Fibroblast of skin of right biceps (primary cell): ENCODE data around the gene ABHD10.

Source experiments
- DNase-seq: peaks from one replicate; pipeline ENCODE4 v3.0.0-alpha.2; 2013

Gene ABHD10

GRCh38 chr3:112002096-112002971 is 23.5 kb downstream of the ABHD10 start:
- peak; percentile 68 for DNase-seq

DNA sequence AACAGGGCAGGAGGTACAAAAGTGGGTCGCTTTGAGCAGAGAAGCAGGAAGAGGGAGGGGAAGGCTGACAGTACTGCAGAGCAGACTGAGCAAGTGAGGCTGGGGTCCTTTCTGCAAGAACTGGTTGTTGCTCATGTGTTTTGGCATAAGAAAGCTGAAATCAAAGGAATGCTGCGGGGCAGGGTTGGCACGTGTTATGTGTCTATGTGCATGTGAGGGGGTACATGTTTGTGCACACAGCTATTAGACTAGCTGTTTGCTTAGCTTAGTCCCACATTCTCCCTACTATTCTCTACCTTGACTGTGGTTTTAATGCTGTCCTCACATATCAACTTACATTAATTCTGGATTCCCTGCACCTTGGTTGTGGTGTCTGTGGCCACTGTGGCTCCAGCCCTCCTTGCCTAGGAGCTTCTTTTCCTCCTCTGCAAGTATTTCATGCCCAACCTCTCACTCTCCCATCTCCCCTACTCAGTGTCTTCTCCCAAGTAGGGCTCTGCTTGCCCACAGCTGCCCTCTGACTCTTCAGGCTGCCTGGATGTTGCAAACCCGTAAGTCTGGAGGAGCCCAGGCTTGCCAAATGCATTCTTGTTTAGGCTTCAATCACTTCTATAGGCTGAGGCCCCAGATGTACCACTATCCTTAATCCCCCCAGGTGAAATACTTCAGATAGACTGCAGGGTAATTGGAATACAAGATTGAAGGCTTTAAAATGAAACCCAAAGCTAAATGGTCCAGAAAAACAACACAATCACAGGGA is 24.7 kb downstream of the ABHD10 start:
- DNase-seq, result no peak

DNA sequence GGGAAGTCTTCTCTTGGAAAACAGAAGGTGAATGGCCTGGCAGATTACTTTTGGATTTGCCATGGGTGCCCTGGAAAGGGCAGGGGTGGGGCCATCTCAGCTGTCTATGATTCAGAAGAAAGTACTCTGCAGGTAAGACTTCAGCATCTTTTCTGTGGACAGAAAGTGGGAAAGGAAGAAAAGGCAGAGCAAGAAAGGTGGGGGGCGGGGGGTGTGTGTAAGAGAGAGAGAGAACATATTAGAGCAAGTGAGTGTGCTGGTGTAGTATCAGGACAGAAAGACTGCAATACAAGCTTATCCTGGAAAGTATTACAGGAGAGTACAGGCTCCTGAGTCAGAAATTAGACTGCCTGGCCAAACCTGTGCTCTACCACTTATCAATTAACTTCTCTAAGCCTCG is 25.4 kb downstream of the ABHD10 start:
- no peak for DNase-seq

DNA sequence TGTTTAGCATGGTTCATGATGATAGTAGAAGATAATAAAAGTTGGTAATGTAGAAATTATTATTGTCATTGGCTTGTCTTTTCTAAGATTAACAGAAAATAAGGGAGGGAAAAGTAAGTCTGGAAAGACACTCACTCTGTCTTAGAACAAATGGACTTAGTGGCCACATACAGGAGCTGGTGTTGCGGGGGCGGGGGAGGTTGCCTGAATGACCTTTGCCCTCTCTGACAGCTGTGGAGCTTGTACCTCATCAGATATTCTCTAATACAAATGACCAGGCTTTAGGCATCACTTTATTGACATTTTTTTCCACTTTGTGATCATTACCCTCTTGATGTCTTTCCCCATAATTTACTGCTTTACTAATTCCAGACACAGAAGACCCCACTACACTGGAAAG is 25.8 kb downstream of the ABHD10 start:
- DNase-seq, result no peak

GRCh38 chr3:112005091-112005672 is 26.4 kb downstream of the ABHD10 start:
- peak; percentile 63 for DNase-seq

DNA sequence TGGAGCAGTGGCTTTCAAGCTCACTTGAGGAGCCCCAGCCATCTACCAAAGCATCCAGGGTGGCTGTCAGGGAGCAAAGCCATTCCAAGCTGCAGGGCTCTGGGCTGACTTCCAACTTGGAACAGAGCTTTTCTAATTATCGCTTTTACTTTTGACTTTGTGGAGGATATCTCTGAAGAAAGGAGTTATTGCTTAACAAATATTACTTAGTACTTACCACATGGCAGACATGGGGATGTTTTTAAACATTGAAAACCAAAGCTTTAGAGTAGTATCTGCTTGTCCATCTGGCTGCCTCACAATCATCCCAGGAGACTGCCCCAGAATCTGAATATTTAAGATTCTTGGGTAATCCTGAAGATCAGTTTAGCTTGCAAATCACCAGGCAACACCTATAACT is 28.8 kb downstream of the ABHD10 start:
- peak; percentile 75 for DNase-seq

DNA sequence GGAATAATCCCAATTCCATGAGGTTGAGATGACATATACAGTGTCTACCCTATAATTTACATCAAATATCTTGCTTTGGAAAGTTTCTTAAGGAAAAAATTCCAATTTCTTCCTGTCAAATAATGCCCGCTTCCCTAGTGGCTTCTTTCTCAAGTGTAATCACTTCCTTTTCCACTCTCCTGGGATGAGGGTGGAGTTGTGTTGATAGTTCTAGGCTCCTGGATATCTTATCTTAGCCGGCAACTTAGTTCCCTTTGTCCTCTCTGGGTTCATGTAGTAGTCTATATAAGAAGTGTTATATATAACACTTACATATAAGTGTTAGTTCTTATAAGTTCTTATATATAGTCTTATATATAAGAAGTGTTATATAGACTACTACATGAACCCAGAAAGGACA is 30.8 kb downstream of the ABHD10 start:
- no peak for DNase-seq

GRCh38 chr3:112010636-112011035 is 31.8 kb downstream of the ABHD10 start:
- DNase-seq, result no peak

DNA sequence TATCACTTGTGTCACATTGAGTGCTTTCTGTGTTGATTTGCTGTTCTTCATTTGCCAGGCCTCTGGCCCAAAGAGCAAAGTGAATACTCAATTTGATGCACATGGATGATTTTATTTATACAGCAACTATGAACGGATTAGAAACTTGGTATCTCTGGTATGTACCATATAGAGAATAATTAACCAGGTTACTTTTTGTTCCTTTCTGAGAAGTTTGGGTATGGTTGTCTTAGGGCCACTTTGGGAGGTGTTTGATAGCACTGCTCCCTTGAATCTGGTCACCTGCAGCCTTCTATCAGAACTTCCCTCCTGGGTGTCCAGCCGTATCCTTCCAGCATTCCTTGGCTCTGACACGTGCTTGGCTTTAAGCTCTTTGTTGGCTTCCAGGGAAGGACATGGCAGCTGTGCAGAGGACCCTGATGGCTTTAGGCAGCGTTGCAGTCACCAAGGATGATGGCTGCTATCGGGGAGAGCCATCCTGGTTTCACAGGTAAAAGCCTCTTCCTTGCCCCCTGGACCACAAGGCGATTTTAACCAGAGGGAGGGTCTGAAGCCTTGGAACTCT is 32.6 kb downstream of the ABHD10 start:
- DNase-seq, result no peak

DNA sequence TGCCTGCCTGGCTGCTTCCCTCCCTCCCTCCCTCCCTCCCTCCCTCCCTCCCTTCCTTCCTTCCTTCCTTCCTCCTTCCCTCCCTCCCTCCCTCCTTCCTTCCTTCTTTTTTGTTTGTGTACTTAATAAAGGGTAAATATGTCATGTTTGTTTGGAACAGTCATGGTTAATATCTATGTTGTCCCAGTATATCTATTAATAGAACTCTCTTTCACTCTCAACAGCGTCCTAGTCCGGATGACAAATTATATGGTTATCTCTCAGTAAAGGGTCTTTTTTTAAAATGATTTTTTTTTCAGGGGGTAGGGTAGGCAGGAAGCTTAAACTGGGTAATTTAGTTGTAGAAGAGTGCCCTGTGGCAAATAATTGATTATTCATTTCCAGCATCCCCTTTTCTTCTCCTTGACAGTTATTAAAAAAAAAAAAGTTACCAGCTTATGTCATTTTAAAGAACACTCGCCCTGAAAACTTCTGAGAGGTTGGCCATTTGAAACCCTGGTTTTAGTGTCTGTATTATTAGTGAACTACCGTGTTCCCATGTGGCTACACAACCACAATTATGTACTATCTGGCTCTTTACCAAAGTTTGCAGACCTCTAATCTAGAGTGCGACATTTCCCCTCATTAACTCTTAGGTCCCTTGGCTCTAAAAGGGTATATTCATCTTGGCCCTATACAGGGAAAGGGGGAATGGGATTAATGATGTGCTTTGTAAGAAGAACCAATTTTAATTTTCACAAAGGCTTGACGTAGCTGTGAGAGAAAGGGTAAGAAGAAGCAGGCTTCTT is 33.6 kb downstream of the ABHD10 start:
- peak; percentile 30 for DNase-seq

DNA sequence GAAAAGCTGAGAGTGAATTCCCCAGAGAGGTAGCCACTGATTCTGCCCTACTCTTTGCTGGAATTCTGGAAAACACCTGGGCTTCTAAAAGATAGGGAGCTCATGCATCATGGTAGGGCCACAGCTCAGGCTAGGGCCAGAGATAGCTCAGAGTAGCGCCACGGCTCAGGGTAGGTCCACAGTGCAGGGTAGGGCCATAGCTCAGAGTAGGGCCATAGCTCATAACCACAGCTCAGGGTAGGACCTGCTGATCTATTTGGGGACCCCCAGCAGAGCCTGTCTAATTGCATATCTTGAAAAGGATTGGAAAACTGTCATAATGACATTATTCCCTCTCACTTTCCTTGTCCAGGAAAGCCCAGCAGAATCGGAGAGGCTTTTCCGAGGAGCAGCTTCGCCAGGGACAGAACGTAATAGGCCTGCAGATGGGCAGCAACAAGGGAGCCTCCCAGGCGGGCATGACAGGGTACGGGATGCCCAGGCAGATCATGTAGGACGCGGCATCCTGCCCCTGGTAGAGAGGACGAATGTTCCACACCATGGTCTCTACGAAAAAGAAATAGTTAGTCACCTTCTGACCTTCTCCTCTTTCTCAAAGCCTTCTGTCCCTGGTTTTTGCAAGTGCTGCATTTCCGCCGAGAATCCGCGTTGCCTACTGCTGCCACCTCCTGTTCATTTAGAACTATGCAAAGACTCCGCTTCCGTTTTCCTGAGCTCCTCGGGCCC is 34.4 kb downstream of the ABHD10 start:
- peak; percentile 72 for DNase-seq

- DNase-seq, result no peak
Measured at GRCh38 chr3:112013784-112014143, 34.9 kb downstream of the ABHD10 start.

DNA sequence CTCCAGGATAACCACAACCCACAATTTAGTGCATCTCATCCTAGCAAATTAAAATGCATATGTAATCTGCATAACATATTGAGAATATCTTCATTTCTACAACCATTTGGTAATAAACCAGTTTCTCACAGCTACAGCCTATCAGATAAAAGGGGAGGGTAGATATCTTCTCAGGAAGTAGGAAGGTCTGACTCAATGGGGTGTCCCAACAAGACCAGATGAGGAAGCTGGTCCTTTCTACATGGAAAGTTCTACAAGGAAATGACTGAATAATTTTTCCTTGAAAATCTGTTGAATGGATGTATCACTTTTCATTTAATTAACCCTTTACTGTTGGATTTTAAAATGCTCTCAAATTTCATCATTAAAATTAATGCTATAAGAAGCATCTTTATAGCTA is 38.3 kb downstream of the ABHD10 start:
- no peak for DNase-seq

DNA sequence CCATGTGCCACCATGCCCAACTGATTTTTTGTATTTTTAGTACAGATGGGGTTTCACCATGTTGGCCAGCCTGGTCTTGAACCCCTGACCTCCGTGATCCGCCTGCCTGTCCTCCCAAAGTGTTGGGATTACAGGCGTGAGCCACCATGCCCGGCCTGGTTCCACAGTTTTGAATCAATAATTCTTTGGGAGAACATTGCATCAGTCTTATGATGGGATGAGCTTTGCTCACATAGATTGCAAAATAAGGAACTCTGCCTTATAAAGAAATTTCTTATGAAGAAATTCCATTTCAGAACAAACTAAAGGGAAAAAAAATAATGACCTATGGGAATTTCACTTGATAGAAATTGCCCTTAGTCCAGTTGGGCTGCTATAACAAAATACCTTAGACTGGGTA is 39.9 kb downstream of the ABHD10 start:
- no peak for DNase-seq

- no peak for DNase-seq
Measured at GRCh38 chr3:112019716-112020115, 40.9 kb downstream of the ABHD10 start.

DNA sequence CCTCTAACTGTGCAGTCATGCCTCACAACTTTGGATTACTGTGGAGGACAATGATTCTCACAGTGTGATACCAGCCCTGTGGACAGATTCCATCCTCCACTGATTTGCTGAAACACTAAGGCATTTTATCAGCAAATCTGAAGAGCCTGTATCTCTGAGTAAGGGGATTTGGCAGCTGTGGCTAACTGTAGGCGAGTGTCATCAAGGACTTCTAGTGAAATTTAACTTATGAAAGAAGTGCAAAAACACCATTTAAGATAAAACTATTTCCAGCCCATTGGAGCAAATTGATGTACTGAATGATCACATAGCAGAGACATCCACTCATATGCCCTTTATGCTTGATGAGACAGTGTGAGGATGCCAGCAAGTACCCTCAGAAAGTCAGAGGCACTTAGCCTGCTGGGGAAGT is 41.9 kb downstream of the ABHD10 start:
- DNase-seq, result no peak

- no peak for DNase-seq
Measured at GRCh38 chr3:112027142-112027541, 48.3 kb downstream of the ABHD10 start.

DNA sequence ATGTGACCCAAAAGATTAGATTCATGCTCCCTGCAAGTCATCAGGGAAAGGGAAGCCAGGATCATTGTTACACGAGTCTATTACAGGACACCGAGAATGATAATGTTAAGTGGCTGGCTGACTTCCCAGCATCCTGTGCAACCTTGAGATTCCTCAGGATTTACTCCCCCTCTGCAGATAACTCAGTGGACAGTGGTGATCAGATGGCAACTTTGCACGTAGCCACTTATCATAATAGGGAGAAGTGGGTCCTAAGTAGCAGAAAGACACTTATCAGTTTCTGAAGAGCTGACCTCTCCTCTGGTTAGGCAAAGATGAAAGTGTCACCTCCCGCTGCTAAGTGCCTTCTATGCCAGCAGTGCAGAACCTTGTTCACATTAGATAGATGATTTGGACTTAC is 49.0 kb downstream of the ABHD10 start:
- DNase-seq, result no peak

DNA sequence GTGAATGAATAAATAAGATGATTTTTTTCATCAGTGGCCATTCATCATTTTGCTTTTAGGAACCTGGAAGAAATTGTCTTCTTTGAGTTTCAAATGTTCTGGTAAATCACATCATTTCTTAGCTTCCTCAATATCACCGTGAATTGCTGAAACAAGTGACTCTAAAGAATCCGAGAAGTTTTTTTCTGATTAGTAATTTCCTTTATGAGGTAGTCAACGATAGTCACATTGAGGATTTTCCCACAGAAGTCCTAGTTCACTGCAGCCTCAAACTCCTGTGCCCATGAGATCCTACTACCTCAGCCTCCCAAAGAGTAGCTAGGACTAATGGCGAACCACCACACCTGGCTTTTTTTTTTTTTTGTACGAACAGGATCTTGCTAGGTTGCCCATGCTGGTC is 52.1 kb downstream of the ABHD10 start:
- DNase-seq, result peak; percentile 18

- no peak for DNase-seq
Measured at GRCh38 chr3:112032098-112032731, 53.4 kb downstream of the ABHD10 start.

DNA sequence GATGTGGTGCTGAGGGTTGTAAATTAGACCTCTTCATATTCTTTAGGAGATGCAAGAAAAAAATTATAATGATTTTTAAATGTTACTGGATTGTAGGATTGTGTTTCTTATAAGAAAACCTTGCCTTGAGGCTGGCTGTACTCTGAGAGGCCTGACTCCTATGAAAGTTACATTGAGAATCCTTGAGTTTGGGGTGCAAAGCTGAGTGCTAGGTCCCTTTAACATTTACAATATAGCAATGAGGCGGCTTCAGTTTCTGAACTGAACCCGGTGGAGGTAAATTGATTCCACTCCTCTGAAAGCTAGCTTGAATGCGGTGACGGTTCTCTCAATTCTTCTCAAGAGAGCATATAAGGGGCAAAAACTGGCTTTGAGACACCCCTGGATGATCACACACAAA is 55.6 kb downstream of the ABHD10 start, which contains the start of gene TMPRSS7:
TSS of gene TMPRSS7 (plus strand) at position 301 of the 400 bp plus-strand sequence. CDS start 110 bp downstream, outside the sequence.
- no peak for DNase-seq
